ENCODE data around the gene KLHL42. TPM values are rescaled to one million over a fixed set of nuclear protein-coding genes. Genes with fewer than 3 reads are reported as not detected.

Gene KLHL42
- total and polyA plus RNA-seq, 10 of the 15 experiments (the other 5 are each of a cell fraction or from before 2014, with no cell fraction given): 2.1 to 18.2 (median 13.1) TPM

- no peaks in the 10 kb centered on the region for H3K27me3 ChIP-seq (replicated peaks in 1 of 2; ENCODE audit: control insufficient read depth in 2 of 2, insufficient read depth in 2 of 2, low read length in 1 of 2)
- no peak for DNase-seq (ENCODE audit: low read depth, low spot score)
- 95% methylated on average over 3 of the region's 3 CpGs for WGBS (ENCODE audit: insufficient coverage, insufficient replicate concordance, low lambda C conversion rate, missing lambda C conversion rate)
- no peak overlapping the region for H3K4me2 ChIP-seq (ENCODE audit: control insufficient read depth, insufficient read depth)
- H2AFZ ChIP-seq (ENCODE audit: control insufficient read depth, low read depth, low read length): no peak overlapping the region
- H3K79me2 ChIP-seq (ENCODE audit: control insufficient read depth, insufficient read depth, low read length): no peaks in the 10 kb centered on the region
- no peak for FAIRE-seq
- H4K20me1 ChIP-seq (ENCODE audit: control insufficient read depth, insufficient read depth): no peaks in the 10 kb centered on the region
- H3K4me3 ChIP-seq: no peak overlapping the region
- no peaks in the 10 kb centered on the region for H3K4me1 ChIP-seq (ENCODE audit: control insufficient read depth, insufficient read depth, low read length)
- ChIA-PET SMC1A (ENCODE audit: uncharacterized antibody, unreplicated experiment) (no interaction called here), RAD21 (ENCODE audit: unreplicated experiment) (no interaction called here), POLR2A (no interaction called here), CTCF (interaction anchor here (2.0 kb wide), 1 partner anchor 20 kb away, joined by 16 read pairs; no protein-coding TSS in a partner anchor)
- in situ Hi-C loops (cut with MboI) (no loop called here), intact Hi-C loops (cut with micrococcal nuclease; ENCODE audit: unreplicated experiment) (no loop called here)
- H3K9ac ChIP-seq (ENCODE audit: control insufficient read depth, insufficient read depth, low read length): no peak overlapping the region
- TF ChIP-seq ZBTB40 (IDR thresholded peaks at IDR 0.05; ENCODE audit: borderline replicate concordance) (no peak), TCF3 (IDR thresholded peaks at IDR 0.05; ENCODE audit: borderline replicate concordance, insufficient read depth, low read depth, low read length) (no peak), MTA3 (IDR thresholded peaks at IDR 0.05; ENCODE audit: borderline replicate concordance, low read length) (no peak), ETV6 (conservative IDR thresholded peaks at IDR 0.05 in 1 of 2, IDR thresholded peaks at IDR 0.05 in 1 of 2; ENCODE audit: borderline replicate concordance in 1 of 2, low read depth in 1 of 2) (no peak), ZBED1 (IDR thresholded peaks at IDR 0.05; ENCODE audit: borderline replicate concordance) (no peak), CHD4 (IDR thresholded peaks at IDR 0.05) (no peak), PAX8 (IDR thresholded peaks at IDR 0.05) (no peak), EP300 (IDR thresholded peaks at IDR 0.05; ENCODE audit: borderline replicate concordance in 1 of 2, control insufficient read depth in 1 of 2, low read depth in 2 of 2, low read length in 2 of 2) (no peak), POLR2AphosphoS5 (IDR thresholded peaks at IDR 0.05; ENCODE audit: low read length) (no peak), CBX5 (IDR thresholded peaks at IDR 0.05; ENCODE audit: low read depth) (no peak), SMC3 (IDR thresholded peaks at IDR 0.05; ENCODE audit: borderline replicate concordance, low read length) (no peak), ZNF217 (IDR thresholded peaks at IDR 0.05) (no peak), CEBPB (IDR thresholded peaks at IDR 0.05; ENCODE audit: borderline replicate concordance in 1 of 2, low read depth in 2 of 2, low read length in 2 of 2) (no peak), FOXK2 (IDR thresholded peaks at IDR 0.05) (no peak), ZNF274 (IDR thresholded peaks at IDR 0.05; ENCODE audit: insufficient read depth, insufficient read length) (no peak), SUZ12 (IDR thresholded peaks at IDR 0.05; ENCODE audit: unreplicated experiment) (no peak)
- H3K36me3 ChIP-seq (ENCODE audit: control insufficient read depth in 2 of 2, insufficient read depth in 2 of 2, low read length in 1 of 2): peaks cover 0 to 18% of the 10 kb centered on the region in 2 experiments; a peak in 3 of 4 replicates
- BruUV-seq (replicated peaks): no TSS peak
- no peak overlapping the region for H3K27ac ChIP-seq (ENCODE audit: control insufficient read depth, insufficient read depth)
- no peaks in the 10 kb centered on the region for H3K9me3 ChIP-seq (replicated peaks; ENCODE audit: control insufficient read depth, insufficient read depth, low read length)
- no peak for ATAC-seq
Observed at GRCh38 chr12:27800819-27801218, 20.8 kb downstream of the KLHL42 start.
